Stimulated activated CD4-positive, alpha-beta T cell treated with anti-CD3 and anti-CD28 coated beads, Interleukin-15, amount 100 ng/mL, for 1 hour (primary cell): Measurements from ENCODE around the gene ADARB1.

Experiments
- DNase-seq, 2 donors: peaks; one replicate each; pipeline ENCODE4 v3.0.0-alpha.2; 2020; ENCODE audit warnings: low read depth in 1 of 2, low spot score in 1 of 2

Gene ADARB1

GRCh38 chr21:45054927-45055612 lies 19.3 kb upstream of the ADARB1 start:
- DNase-seq, result no peak

GRCh38 chr21:45055861-45056260 lies 18.5 kb upstream of the ADARB1 start:
- DNase-seq, result no peak

GRCh38 chr21:45056296-45056904 lies 18.0 kb upstream of the ADARB1 start:
- no peak for DNase-seq

DNA sequence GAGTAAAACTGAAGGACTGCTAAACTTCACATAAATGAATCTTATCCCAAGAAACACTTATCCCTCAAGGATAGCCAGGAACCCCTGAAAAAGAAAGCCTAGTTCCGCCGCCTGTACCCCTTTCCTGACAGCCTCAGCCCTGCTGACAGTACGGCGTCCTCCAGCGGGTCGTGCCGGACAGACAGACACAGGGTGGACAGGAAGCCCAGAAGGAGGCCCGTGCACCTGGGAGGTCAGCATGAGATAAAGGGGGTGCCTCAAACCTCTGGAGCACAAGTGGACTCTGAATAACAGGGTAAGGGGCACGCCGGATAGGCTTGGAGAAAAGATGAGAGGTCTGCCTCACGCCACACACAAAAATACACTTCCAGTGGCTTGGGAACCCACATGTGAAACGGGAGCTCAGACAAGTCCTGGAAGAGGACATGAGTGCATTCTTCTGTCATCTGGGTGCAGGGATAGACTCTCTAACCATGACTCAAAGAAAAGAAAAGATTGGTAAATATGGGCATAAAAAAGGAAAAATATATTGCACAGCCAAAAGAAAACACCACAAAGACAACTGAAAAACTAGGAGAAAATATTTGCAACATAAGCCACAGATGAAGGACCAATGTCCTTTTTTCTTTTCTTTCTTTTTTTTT lies 17.3 kb upstream of the ADARB1 start:
- DNase-seq, result no peak

- no peak for DNase-seq
Observed at GRCh38 chr21:45057886-45058285, 16.5 kb upstream of the ADARB1 start.

DNA sequence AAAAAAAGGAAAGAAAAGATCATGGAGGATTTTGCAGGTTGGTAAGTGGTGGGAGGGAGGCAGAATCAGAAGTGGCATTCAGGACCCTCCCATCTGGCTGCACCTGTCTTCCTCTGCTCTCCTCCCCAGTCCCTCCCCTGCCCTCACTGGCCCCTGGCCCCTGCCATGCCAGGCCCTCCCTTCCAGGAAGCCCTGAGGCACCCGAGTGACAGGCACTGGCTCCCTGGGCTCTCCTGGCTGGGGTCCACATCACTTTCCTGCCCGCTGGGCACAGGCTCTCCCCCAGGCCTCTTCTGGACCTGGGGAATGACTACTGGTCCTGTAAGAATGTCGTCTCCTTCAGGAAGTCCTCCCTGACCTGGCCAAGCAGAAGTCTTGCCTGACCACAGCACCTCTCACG lies 15.3 kb upstream of the ADARB1 start:
- DNase-seq, result no peak

DNA sequence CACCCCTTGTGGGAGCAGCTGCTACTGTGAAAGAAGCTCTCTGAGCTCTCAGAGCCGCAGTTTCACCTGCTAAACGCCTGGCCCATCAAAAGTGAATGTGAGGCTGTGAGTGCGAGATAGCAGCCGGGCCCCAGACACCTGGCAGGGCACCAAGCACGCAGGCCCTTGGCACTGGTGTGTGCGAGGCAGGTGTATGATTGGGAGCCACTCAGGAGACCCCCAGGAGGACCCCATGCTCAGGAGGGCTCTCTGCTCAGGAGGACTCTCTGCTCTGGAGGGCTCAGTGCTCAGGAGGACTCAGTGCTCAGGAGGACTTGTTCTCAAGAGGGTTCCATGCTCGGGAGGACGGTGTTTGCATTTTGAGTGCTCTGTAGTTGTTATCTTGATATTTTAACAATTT lies 14.3 kb upstream of the ADARB1 start:
- DNase-seq, result no peak

DNA sequence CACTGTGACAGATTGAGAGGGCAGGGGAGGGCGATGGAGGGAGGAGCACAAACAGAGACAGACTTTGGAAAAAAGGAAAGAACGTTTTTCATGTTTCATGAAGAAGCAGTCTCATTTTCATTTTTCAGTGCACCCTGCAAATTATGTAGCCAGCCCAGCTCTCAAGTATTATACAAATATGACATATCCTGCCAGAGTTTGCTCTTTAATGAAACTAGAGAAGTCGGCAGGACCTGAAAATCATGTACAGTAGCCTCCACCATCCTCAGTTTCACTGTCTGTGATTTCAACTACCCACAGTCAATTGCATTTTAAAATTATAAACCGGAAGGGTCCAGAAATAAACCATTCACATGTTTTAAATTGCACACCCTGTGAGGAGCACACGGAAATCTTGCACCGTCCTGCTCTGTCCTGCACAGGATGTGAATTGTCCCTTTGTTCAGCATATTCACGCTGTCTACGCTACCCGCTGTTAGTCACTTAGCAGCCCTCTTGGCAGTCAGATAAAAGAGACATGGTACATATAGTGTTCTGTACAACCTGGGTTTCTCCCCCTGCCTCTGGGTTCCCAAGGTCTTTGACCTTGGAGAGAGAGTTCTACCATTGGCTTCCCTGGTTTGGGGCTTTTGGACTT lies 13.6 kb upstream of the ADARB1 start:
- DNase-seq, result no peak

GRCh38 chr21:45064091-45064490 lies 10.3 kb upstream of the ADARB1 start:
- DNase-seq, result no peak

DNA sequence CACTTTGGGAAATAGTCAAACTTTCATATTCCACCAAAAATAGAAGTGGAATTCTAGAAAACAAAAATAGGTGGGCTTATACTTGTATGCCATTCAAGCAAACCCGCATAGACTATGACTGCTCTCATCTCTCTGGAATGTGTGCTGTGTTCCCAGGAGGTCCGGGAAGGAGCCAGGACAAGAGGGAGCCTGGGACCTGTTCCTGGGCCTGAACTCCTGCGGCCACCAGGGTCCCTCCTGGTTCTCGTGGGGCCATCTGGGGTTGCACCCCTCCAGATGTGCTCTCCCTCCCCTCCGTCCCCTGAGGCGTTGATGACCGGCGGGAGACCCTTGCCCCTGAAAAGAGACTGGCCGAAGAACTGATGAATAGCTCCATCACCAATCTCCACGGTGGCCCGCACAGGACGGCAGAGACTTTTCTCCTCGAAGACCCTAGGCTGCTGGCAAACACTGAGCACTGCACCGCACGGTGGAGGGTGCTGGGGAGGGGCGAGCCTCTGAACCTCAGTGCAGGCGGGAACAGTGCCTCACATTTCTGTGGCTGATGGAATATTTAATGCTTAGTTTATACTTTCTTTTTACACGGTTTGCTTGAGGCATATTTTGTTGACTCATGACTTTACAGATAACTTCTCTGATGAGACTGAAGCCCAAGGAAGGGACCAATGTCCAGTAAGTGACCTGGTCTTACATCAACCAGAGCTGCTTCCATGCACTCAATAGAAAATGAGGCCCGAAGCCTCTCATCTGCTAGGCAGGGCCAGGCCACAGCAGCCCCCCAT lies 9.6 kb upstream of the ADARB1 start:
- no peak for DNase-seq

DNA sequence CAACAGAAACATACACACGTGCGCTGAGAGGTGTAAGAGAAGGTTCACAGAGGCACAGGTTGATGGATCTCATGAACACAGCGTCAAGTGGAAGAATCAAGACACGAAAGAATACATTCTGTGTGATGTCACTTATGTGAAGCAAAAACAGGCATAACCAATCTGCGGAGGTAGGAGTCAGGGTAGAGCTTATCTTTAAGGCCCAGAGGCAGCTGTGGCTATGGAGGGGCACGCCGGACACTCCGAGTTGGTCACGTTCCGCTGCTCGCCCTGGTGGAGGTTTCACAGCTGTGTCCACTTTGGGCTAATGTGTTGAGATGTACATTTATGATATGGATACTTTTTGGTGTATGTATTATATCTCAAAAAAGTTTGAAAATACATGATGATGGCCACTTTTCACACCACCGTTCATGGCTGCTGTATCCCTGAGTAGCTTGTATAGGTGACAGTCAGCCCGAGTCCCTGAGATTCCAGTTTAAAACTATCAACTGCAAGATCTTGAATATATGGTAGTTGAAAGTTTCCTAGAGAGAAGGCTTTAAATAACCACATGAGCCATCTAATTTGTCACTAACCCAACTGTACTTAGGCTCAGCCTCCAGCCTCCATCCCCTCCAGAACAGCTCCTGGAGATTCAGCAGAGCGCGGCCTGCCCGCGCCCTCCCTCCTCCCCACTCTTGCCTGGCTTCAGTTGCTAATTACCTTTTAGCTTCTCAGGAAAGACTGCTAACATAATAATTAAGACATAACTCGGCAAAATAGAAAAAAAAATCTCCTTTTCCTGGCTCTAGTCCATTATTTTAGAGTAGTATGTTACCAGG lies 6.7 kb upstream of the ADARB1 start:
- DNase-seq, result no peak

DNA sequence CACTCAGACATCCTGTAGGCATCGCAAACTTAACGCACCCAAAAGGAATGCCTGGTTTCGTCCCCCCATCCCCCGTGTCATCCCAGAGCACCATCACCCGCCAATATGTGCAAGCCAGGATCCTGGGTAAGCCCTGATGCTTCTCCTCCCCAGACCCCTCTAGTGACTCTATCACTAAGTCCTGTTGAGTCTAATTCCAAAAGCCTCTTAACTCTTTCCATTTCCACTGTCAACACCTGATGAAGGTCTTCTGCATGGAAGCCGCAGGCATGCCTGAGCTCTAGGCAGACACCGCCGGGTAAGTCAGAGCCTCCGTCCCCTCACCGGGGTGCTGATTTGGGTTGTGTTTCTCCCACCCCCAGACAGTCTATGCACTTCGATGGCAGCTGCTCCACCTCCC lies 5.3 kb upstream of the ADARB1 start:
- no peak for DNase-seq

DNA sequence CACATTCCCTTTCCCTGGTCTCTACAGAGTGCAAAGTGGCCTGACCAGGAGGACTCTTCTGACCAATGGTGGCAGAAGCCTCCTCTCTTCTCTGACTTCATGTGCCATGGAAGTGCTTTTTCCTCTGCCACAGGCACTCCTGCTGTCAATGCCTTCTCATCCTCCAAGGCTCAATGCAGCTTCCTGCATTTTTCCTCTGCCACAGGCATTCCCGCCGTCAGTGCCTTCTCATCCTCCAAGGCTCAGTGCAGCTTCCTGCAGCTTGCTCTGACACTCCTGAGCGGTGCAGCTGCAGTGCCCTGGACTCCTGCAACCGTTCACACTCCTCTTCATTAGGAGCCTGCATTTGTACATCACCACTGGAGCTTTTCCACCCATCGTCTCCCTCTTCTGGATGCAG lies 4.7 kb upstream of the ADARB1 start:
- no peak for DNase-seq

- DNase-seq, result no peak
Observed at GRCh38 chr21:45071078-45071873, 3.1 kb upstream of the ADARB1 start.

DNA sequence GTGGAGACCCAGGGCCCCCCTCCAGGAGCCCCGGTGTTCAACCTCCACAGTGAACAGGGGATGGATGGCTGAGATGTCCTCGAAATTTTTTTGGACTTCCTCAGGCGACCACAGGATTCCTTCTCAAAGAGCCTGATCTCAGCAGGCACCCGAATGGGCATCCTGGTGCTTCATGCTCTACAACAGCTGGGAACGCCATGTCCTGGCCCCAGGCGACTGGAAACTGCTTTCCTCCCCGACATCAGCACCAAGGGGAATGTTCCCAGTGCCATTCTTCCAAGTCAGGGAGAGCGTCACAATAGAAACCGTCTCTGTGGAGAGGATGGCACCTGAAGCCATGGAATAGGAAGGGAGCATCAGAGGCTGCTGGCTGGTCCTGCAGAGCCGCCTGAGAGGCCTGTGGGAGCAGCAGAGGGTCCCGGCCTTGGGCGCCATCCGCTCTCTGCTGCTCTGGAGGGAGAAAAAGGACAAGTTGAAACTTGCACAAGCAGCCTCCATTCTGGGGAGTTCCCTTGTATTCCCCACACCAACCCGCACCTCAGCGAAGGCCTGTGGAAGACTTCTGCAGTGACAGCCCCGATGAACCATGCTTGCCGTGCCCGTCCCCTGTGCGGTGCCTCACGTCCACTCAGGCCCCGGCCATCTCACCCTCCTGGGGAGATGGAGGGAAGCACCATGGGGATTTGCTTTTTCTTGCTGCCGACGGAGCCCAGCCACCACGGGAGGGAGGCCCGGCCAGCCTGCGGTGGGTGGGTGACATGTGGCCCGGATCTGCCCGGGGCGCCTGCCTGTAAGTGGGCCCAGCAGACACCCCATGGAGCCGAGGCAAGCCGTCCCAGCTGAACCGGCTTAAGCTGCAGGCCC lies 2.3 kb upstream of the ADARB1 start:
- no peak for DNase-seq

DNA sequence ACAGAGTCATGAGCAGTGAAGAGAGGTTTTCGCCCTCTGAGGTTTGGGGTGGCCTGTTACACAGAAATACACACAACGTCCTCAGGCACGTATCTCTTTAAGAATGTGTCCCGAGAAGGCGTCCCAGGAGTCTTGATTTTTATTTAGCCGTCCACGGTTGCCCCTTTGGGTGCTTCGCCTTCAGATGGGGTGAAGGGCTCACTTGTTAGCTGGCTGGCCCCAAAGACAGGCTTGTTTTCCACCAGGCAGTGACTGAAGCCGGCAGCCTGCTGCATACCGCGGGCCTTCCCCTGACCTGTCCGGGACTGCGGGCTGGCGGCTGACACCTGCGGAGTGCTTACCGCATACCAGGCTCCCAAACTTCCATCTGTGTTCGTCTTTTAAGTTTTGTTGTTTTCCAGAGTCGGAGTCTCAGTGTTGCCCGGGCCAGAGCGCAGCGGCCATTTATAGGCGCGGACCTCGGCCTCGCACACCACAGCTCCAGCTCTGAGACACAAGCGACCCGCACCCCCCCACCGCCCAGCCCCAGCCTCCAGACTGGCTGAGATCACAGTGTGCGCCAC lies 1.6 kb upstream of the ADARB1 start:
- DNase-seq, result no peak

DNA sequence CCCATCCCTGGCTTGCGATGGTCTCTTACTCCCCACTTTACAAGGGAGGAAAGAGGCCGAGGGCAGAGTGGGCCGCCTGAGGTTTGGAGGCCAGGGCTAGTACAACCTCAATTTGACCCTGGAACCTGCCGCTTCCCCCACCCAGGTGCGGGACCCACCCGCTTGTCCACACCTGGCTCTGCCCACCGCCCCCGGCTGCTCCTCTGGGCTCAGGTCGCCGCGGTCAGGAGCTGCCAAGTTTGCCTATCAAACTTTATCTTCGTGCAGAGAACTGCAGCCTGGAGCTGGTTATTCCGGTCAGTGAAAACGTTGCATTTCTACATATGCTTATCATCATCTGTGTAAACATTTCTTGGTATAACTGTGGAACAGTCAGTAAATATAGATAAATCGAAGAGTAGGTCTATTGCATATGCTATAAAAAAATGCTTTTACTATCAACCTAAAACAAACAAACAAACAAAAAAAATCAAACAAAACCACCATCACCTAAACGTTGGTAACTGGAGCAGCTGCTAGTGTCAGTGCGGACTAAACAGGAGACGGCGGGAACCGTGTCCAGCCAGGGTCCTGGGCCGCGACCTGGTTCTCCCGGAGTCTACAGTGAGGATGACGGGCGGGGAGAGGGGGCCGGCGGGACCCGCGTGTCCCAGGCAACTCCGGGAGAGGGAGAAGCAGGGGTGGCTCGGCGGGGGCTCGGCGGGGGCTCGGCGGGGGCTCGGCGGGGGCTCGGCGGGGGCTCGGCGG lies 906 bp upstream of the ADARB1 start:
- no peak for DNase-seq
